ENCODE measurements around the gene RASGRF2.

The RASGRF2 gene

DNA sequence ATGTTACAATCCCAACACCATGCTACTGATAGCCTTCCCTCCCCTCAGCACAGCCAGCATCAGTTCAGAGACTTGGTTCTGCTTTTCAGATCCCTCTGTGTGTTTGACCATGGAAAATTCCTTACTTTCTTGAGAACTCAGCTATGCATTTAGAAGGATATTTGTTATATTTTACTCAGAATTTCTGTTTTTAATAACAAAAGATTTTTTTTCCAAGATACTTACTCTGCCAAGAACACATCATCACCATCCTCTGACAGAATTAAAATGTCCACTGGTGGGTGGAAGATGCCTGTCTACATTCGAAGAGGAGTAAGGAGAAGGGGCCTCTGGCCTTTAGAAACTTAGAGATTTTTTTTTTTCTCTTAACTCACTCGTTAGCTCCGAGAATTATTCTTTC is 216.9 kb downstream of the RASGRF2 start:
- Histone ChIP-seq H3K4me1 (ENCODE audit: control insufficient read depth, insufficient read depth, low read length) (peaks cover 4% of the 10 kb centered on the region), H3K27ac (ENCODE audit: insufficient read depth, low read depth, low read length, poor library complexity, severe bottlenecking) (no peak overlapping the region), H3K27me3 (ENCODE audit: control insufficient read depth, insufficient read depth, low read length, poor library complexity, severe bottlenecking) (no peaks in the 10 kb centered on the region), H3K9me3 (ENCODE audit: control insufficient read depth, low read length) (no peaks in the 10 kb centered on the region), H3K4me3 (ENCODE audit: insufficient read depth, low read depth, low read length) (no peak overlapping the region), H3K36me3 (ENCODE audit: control insufficient read depth, insufficient read depth, low read length) (no peaks in the 10 kb centered on the region)
- 78 to 96% methylated on average over 1 to 3 of the region's 3 CpGs for WGBS, 2 experiments

GRCh38 chr5:81179959-81180358 is 219.8 kb downstream of the RASGRF2 start:
- 89% methylated on average over 14 of the region's 14 CpGs for WGBS, 2 experiments
- H3K9me3 ChIP-seq (ENCODE audit: control insufficient read depth, low read length), result no peaks in the 10 kb centered on the region

GRCh38 chr5:81180780-81181460 is 220.8 kb downstream of the RASGRF2 start:
- peaks cover 4% of the 10 kb centered on the region for H3K4me1 ChIP-seq (ENCODE audit: control insufficient read depth, insufficient read depth, low read length)
- H3K36me3 ChIP-seq (ENCODE audit: control insufficient read depth, insufficient read depth, low read length), result no peaks in the 10 kb centered on the region
- no peak overlapping the region for H3K4me3 ChIP-seq (ENCODE audit: insufficient read depth, low read depth, low read length)
- H3K27me3 ChIP-seq (ENCODE audit: control insufficient read depth, insufficient read depth, low read length, poor library complexity, severe bottlenecking), result no peaks in the 10 kb centered on the region
- no peak overlapping the region for H3K27ac ChIP-seq (ENCODE audit: insufficient read depth, low read depth, low read length, poor library complexity, severe bottlenecking)
- 73 to 85% methylated on average over 5 of the region's 5 CpGs for WGBS, 2 experiments
- H3K9me3 ChIP-seq (ENCODE audit: control insufficient read depth, low read length), result no peaks in the 10 kb centered on the region

More at GRCh38 chr5:81179959-81180358, 219.8 kb downstream of the RASGRF2 start:
- Histone ChIP-seq H3K4me1 (ENCODE audit: control insufficient read depth, insufficient read depth, low read length) (peaks cover 4% of the 10 kb centered on the region), H3K36me3 (ENCODE audit: control insufficient read depth, insufficient read depth, low read length) (no peaks in the 10 kb centered on the region), H3K4me3 (ENCODE audit: insufficient read depth, low read depth, low read length) (no peak overlapping the region), H3K27me3 (ENCODE audit: control insufficient read depth, insufficient read depth, low read length, poor library complexity, severe bottlenecking) (no peaks in the 10 kb centered on the region), H3K27ac (ENCODE audit: insufficient read depth, low read depth, low read length, poor library complexity, severe bottlenecking) (no peak overlapping the region)

GRCh38 chr5:81181576-81182316 is 221.6 kb downstream of the RASGRF2 start:
- WGBS, 2 experiments, result 91 to 93% methylated on average over 4 of the region's 4 CpGs
- Histone ChIP-seq H3K4me1 (ENCODE audit: control insufficient read depth, insufficient read depth, low read length) (peaks cover 4% of the 10 kb centered on the region), H3K27ac (ENCODE audit: insufficient read depth, low read depth, low read length, poor library complexity, severe bottlenecking) (no peak overlapping the region), H3K9me3 (ENCODE audit: control insufficient read depth, low read length) (no peaks in the 10 kb centered on the region), H3K4me3 (ENCODE audit: insufficient read depth, low read depth, low read length) (no peak overlapping the region), H3K27me3 (ENCODE audit: control insufficient read depth, insufficient read depth, low read length, poor library complexity, severe bottlenecking) (no peaks in the 10 kb centered on the region), H3K36me3 (ENCODE audit: control insufficient read depth, insufficient read depth, low read length) (no peaks in the 10 kb centered on the region)

DNA sequence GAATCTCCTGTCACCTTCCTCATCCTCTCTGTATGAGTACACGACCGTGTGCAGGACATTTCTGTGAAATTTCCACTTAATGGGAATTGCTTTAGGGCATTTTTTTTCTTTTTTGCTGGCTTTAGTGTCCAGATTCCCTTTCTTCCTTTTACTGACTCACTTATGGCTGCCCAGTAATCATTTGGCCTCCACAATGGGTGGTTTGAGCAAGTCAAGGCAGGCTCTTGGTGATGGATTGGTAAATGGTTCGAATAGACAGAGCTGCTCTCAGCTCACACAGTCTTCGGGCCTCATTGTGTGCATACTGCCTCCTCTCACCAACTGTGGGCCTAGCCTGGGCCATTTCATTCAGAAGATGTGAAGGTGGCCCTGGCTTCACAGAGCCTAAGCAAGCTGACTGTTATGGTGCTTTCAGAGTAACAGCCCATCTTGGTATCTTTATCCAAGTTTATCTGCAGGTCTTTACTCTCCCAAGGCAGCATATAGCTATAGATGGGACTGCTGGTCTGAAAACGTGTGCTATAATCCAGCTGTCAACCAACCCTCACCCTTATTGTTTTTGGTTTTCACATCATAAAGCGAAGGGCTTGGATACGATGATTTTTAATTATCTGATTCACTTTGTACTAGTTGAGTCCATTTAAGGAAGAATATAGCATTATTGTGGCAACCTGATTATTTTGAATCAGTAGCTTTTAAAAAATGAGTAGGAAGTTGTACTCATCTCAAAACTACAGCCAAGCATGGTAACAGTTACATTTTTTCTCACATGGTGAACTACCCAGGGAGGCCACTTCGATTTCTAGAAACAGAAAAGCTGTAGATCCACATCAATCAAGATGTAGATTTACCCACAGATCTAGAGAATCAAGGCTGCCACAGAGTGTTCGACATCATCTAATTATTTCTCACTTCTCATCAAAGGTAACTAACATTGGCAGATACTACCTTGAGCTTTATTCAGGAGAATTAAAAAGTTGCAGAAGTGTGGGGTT is 222.5 kb downstream of the RASGRF2 start:
- no peak overlapping the region for H3K27ac ChIP-seq (ENCODE audit: insufficient read depth, low read depth, low read length, poor library complexity, severe bottlenecking)

GRCh38 chr5:81183811-81184748 is 223.9 kb downstream of the RASGRF2 start:
- Histone ChIP-seq H3K27ac (ENCODE audit: insufficient read depth, low read depth, low read length, poor library complexity, severe bottlenecking) (no peak overlapping the region), H3K27me3 (ENCODE audit: control insufficient read depth, insufficient read depth, low read length, poor library complexity, severe bottlenecking) (no peaks in the 10 kb centered on the region), H3K9me3 (ENCODE audit: control insufficient read depth, low read length) (no peaks in the 10 kb centered on the region), H3K4me3 (ENCODE audit: insufficient read depth, low read depth, low read length) (no peak overlapping the region), H3K36me3 (ENCODE audit: control insufficient read depth, insufficient read depth, low read length) (no peaks in the 10 kb centered on the region), H3K4me1 (ENCODE audit: control insufficient read depth, insufficient read depth, low read length) (peaks cover 4% of the 10 kb centered on the region)
- WGBS, 2 experiments, result 94% methylated on average over 11 of the region's 11 CpGs

More for the DNA sequence above, 222.5 kb downstream of the RASGRF2 start:
- 90 to 95% methylated on average over 7 to 9 of the region's 9 CpGs for WGBS, 2 experiments
- Histone ChIP-seq H3K4me1 (ENCODE audit: control insufficient read depth, insufficient read depth, low read length) (peaks cover 4% of the 10 kb centered on the region), H3K9me3 (ENCODE audit: control insufficient read depth, low read length) (no peaks in the 10 kb centered on the region), H3K27me3 (ENCODE audit: control insufficient read depth, insufficient read depth, low read length, poor library complexity, severe bottlenecking) (no peaks in the 10 kb centered on the region), H3K4me3 (ENCODE audit: insufficient read depth, low read depth, low read length) (no peak overlapping the region), H3K36me3 (ENCODE audit: control insufficient read depth, insufficient read depth, low read length) (no peaks in the 10 kb centered on the region)

DNA sequence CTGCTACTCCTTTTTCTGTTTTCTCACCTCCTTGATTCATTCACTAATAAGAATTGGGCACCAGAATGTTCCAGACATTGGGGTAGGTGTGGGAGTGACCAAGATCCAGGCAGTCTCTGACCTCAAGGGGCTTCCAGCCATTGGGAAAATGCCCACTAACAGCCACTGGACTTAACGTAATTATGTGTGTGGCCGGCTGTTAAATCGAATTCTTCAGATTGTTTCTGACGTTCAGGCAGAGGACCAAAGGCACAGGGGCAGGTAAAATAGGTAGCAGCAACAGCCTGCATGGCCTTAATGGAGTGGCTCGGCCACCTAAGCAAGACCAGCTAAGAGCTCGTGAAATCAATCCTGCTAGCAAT is 224.6 kb downstream of the RASGRF2 start:
- Histone ChIP-seq H3K4me1 (ENCODE audit: control insufficient read depth, insufficient read depth, low read length) (peaks cover 4% of the 10 kb centered on the region), H3K36me3 (ENCODE audit: control insufficient read depth, insufficient read depth, low read length) (no peaks in the 10 kb centered on the region), H3K9me3 (ENCODE audit: control insufficient read depth, low read length) (no peaks in the 10 kb centered on the region), H3K4me3 (ENCODE audit: insufficient read depth, low read depth, low read length) (no peak overlapping the region), H3K27ac (ENCODE audit: insufficient read depth, low read depth, low read length, poor library complexity, severe bottlenecking) (no peak overlapping the region), H3K27me3 (ENCODE audit: control insufficient read depth, insufficient read depth, low read length, poor library complexity, severe bottlenecking) (no peaks in the 10 kb centered on the region)
- WGBS, 2 experiments, result 94 to 95% methylated on average over 6 of the region's 6 CpGs

GRCh38 chr5:81187885-81188284 is 227.7 kb downstream of the RASGRF2 start:
- Histone ChIP-seq H3K9me3 (ENCODE audit: control insufficient read depth, low read length) (no peaks in the 10 kb centered on the region), H3K27me3 (ENCODE audit: control insufficient read depth, insufficient read depth, low read length, poor library complexity, severe bottlenecking) (no peaks in the 10 kb centered on the region), H3K27ac (ENCODE audit: insufficient read depth, low read depth, low read length, poor library complexity, severe bottlenecking) (no peak overlapping the region), H3K4me3 (ENCODE audit: insufficient read depth, low read depth, low read length) (no peak overlapping the region), H3K36me3 (ENCODE audit: control insufficient read depth, insufficient read depth, low read length) (no peaks in the 10 kb centered on the region), H3K4me1 (ENCODE audit: control insufficient read depth, insufficient read depth, low read length) (no peaks in the 10 kb centered on the region)
- 70 to 77% methylated on average over 6 of the region's 6 CpGs for WGBS, 2 experiments

GRCh38 chr5:81188962-81189361 is 228.8 kb downstream of the RASGRF2 start:
- Histone ChIP-seq H3K27me3 (ENCODE audit: control insufficient read depth, insufficient read depth, low read length, poor library complexity, severe bottlenecking) (no peaks in the 10 kb centered on the region), H3K4me3 (ENCODE audit: insufficient read depth, low read depth, low read length) (no peak overlapping the region), H3K4me1 (ENCODE audit: control insufficient read depth, insufficient read depth, low read length) (no peaks in the 10 kb centered on the region), H3K9me3 (ENCODE audit: control insufficient read depth, low read length) (no peaks in the 10 kb centered on the region), H3K36me3 (ENCODE audit: control insufficient read depth, insufficient read depth, low read length) (no peaks in the 10 kb centered on the region), H3K27ac (ENCODE audit: insufficient read depth, low read depth, low read length, poor library complexity, severe bottlenecking) (no peak overlapping the region)
- WGBS, 2 experiments, result 62 to 73% methylated on average over 6 of the region's 6 CpGs

Measured in ectodermal cell (in vitro differentiated cells).